CD4-positive, alpha-beta memory T cell (primary cell): ENCODE measurements around the gene SYS1. TPM values are rescaled to one million over a fixed set of nuclear protein-coding genes. Genes with fewer than 3 reads are reported as not detected.

Experiments
- CTCF ChIA-PET: fragments of 350-600 bp; sonication (Branson Sonifier 250); formaldehyde crosslinking; loops from one replicate; lab custom pipeline; 2021; ENCODE audit warnings: inconsistent platforms; ENCODE audit not compliant: partially characterized antibody; lab: Charles Lee
- POLR2A ChIA-PET: fragments of 350-600 bp; sonication (Branson Sonifier 250); formaldehyde crosslinking; loops from one replicate; lab custom pipeline; 2021; ENCODE audit not compliant: partially characterized antibody; lab: Charles Lee
- DNase-seq, 5 donors: peaks; one replicate each; pipeline versions ENCODE4 v3.0.0 to v3.0.0-alpha.2; 2020 to 2022; ENCODE audit warnings: mixed read lengths in 1 of 5
- H3K27ac ChIP-seq: one replicate; pipeline ENCODE4 v1.7.0; 2013; ENCODE audit warnings: low read depth, low read length
- H3K27me3 ChIP-seq: 2 replicates; pipeline ENCODE4 v1.7.0; 2013; ENCODE audit warnings: mild to moderate bottlenecking, low read length, moderate library complexity; ENCODE audit not compliant: insufficient read depth
- H3K36me3 ChIP-seq: 2 replicates; pipeline ENCODE4 v1.7.0; 2013; ENCODE audit warnings: mild to moderate bottlenecking, low read length, moderate library complexity; ENCODE audit not compliant: insufficient read depth
- H3K4me1 ChIP-seq: 2 replicates; pipeline ENCODE4 v1.7.0; 2013; ENCODE audit warnings: mild to moderate bottlenecking, low read length, moderate library complexity; ENCODE audit not compliant: insufficient read depth
- H3K4me3 ChIP-seq, 2 donors: one replicate each; pipeline ENCODE4 v1.7.0; 2013; ENCODE audit warnings: low read length in 2 of 2, mild to moderate bottlenecking in 1 of 2
- H3K9me3 ChIP-seq, 2 donors: one replicate each; pipeline ENCODE4 v1.7.0; 2013; ENCODE audit warnings: low read length in 2 of 2, control low read depth in 1 of 2; ENCODE audit not compliant: control insufficient read depth in 1 of 2
- H3K27ac Mint-ChIP-seq, 7 donors: one replicate each; pipeline ENCODE4 v1.8.0; 2020 to 2021; ENCODE audit warnings: mixed read lengths in 7 of 7, mild to moderate bottlenecking in 6 of 7, inconsistent platforms in 3 of 7, moderate library complexity in 3 of 7
- H3K27me3 Mint-ChIP-seq, 2 donors: one replicate each; pipeline ENCODE4 v1.8.0; 2020 to 2021; ENCODE audit warnings: mixed read lengths in 2 of 2
- H3K36me3 Mint-ChIP-seq, 2 donors: one replicate each; pipeline ENCODE4 v1.8.0; 2020 to 2021; ENCODE audit warnings: mixed read lengths in 2 of 2, inconsistent platforms in 1 of 2, mild to moderate bottlenecking in 1 of 2
- H3K4me1 Mint-ChIP-seq, 4 donors: one replicate each; pipeline ENCODE4 v1.8.0; 2020 to 2021; ENCODE audit warnings: mixed read lengths in 4 of 4, mild to moderate bottlenecking in 1 of 4
- H3K4me3 Mint-ChIP-seq, 8 donors: one replicate each; pipeline ENCODE4 v1.8.0; 2020 to 2021; ENCODE audit warnings: mixed read lengths in 8 of 8, mild to moderate bottlenecking in 7 of 8, moderate library complexity in 6 of 8, inconsistent platforms in 3 of 8
- H3K9me3 Mint-ChIP-seq, 8 donors: one replicate each; pipeline ENCODE4 v1.8.0; 2020 to 2021; ENCODE audit warnings: mixed read lengths in 8 of 8, mild to moderate bottlenecking in 5 of 8, inconsistent platforms in 3 of 8, moderate library complexity in 1 of 8
- intact Hi-C: fragments of 100-400 bp; cut with micrococcal nuclease; formaldehyde crosslinking; loops from one replicate; pipeline ENCODE4 v1.15.1; 2023
- polyA plus RNA-seq, 2 donors: library from polyadenylated mRNA; unstranded; fragments of 300-500 nt; fragmentation: Illumina TruSeq; gene quantifications; one replicate each; pipeline ENCODE4 v1.2.3, GENCODE V29; 2021
- total RNA-seq, 2 experiments: library from RNA; stranded (reverse); gene quantifications; one replicate each; pipeline ENCODE4 v1.2.3, GENCODE V29; 2021

The SYS1 gene
- total and polyA plus RNA-seq, 4 experiments from 2014 or later: 24.7 to 56.6 (median 43.3) TPM

GRCh38 chr20:45339799-45340198 is 23.2 kb upstream of the SYS1 start:
- Mint-ChIP-seq H3K27ac (peak overlapping the region in 1 of 7 donors; percentile 30), H3K27me3 (no peaks in the 10 kb centered on the region), H3K9me3 (no peaks in the 10 kb centered on the region), H3K4me3 (no peak overlapping the region), H3K4me1 (peaks cover 0 to 6% (median 2%) of the 10 kb centered on the region in 4 donors), H3K36me3 (no peaks in the 10 kb centered on the region)
- Histone ChIP-seq H3K9me3 (no peaks in the 10 kb centered on the region), H3K36me3 (no peaks in the 10 kb centered on the region), H3K4me3 (no peak overlapping the region), H3K27me3 (no peaks in the 10 kb centered on the region), H3K27ac (no peak overlapping the region), H3K4me1 (peaks cover 5% of the 10 kb centered on the region)
- POLR2A ChIA-PET: no interaction called here
- intact Hi-C loops: no loop called here
- CTCF ChIA-PET: interaction anchor here (1.0 kb wide), 1 partner anchor 431 kb away, joined by 3 read pairs; no protein-coding TSS in a partner anchor
- DNase-seq: no peak

GRCh38 chr20:45340236-45340847 is 22.6 kb upstream of the SYS1 start:
- CTCF ChIA-PET: interaction anchor here (1.0 kb wide), 1 partner anchor 431 kb away, joined by 3 read pairs; no protein-coding TSS in a partner anchor
- no peak overlapping the region for H3K27ac ChIP-seq

GRCh38 chr20:45340951-45341350 is 22.0 kb upstream of the SYS1 start:
- POLR2A ChIA-PET: no interaction called here
- Histone ChIP-seq H3K36me3 (no peaks in the 10 kb centered on the region), H3K9me3 (no peaks in the 10 kb centered on the region), H3K27me3 (no peaks in the 10 kb centered on the region), H3K27ac (no peak overlapping the region), H3K4me1 (peaks cover 8% of the 10 kb centered on the region), H3K4me3 (no peak overlapping the region)
- intact Hi-C loops: no loop called here
- no peak for DNase-seq
- Mint-ChIP-seq H3K4me3 (no peak overlapping the region), H3K9me3 (no peaks in the 10 kb centered on the region), H3K36me3 (no peaks in the 10 kb centered on the region), H3K27me3 (no peaks in the 10 kb centered on the region), H3K4me1 (peaks cover 0 to 17% (median 4%) of the 10 kb centered on the region in 4 donors), H3K27ac (no peak overlapping the region)
- CTCF ChIA-PET: interaction anchor here (1.0 kb wide), 1 partner anchor 95 kb away, joined by 4 read pairs; no protein-coding TSS in a partner anchor

More at GRCh38 chr20:45340236-45340847, 22.6 kb upstream of the SYS1 start:
- H3K9me3 Mint-ChIP-seq: no peaks in the 10 kb centered on the region
- H3K4me3 Mint-ChIP-seq: no peak overlapping the region
- H3K27ac Mint-ChIP-seq: no peak overlapping the region
- POLR2A ChIA-PET: no interaction called here
- no peaks in the 10 kb centered on the region for H3K36me3 Mint-ChIP-seq
- H3K4me1 Mint-ChIP-seq: peaks cover 0 to 11% (median 3%) of the 10 kb centered on the region in 4 donors
- Histone ChIP-seq H3K9me3 (no peaks in the 10 kb centered on the region), H3K4me1 (peaks cover 5% of the 10 kb centered on the region), H3K36me3 (no peaks in the 10 kb centered on the region), H3K4me3 (no peak overlapping the region), H3K27me3 (no peaks in the 10 kb centered on the region)
- no peaks in the 10 kb centered on the region for H3K27me3 Mint-ChIP-seq
- intact Hi-C loops: no loop called here
- DNase-seq: no peak

GRCh38 chr20:45341579-45341938 is 21.4 kb upstream of the SYS1 start:
- DNase-seq: no peak
- H3K4me3 Mint-ChIP-seq: no peak overlapping the region
- POLR2A ChIA-PET: interaction anchor here (0.6 kb wide), 1 partner anchor 470 kb away, joined by 3 read pairs; no protein-coding TSS in a partner anchor

GRCh38 chr20:45341939-45342854 is 20.8 kb upstream of the SYS1 start:
- Histone ChIP-seq H3K27me3 (no peaks in the 10 kb centered on the region), H3K36me3 (no peaks in the 10 kb centered on the region), H3K4me3 (no peak overlapping the region), H3K27ac (no peak overlapping the region), H3K4me1 (peaks cover 18% of the 10 kb centered on the region), H3K9me3 (no peaks in the 10 kb centered on the region)
- Mint-ChIP-seq H3K4me3 (peak overlapping the region in 1 of 8 donors; percentile 15), H3K9me3 (no peaks in the 10 kb centered on the region), H3K36me3 (no peaks in the 10 kb centered on the region), H3K27me3 (no peaks in the 10 kb centered on the region), H3K4me1 (peaks cover 2 to 30% (median 12%) of the 10 kb centered on the region in 4 donors), H3K27ac (no peak overlapping the region)
- intact Hi-C loops: no loop called here
- POLR2A ChIA-PET: interaction anchor here (0.6 kb wide), 1 partner anchor 469 kb away, joined by 3 read pairs; no protein-coding TSS in a partner anchor
- DNase-seq: no peak
- CTCF ChIA-PET: interaction anchor here (0.8 to 1.0 kb wide), 2 partner anchors 22 to 94 kb away, joined by 3 to 4 read pairs; no protein-coding TSS in a partner anchor

More at GRCh38 chr20:45341579-45341938, 21.4 kb upstream of the SYS1 start:
- H3K4me1 Mint-ChIP-seq: peaks cover 1 to 23% (median 7%) of the 10 kb centered on the region in 4 donors
- CTCF ChIA-PET: interaction anchor here (0.8 to 1.0 kb wide), 2 partner anchors 21 to 95 kb away, joined by 3 to 4 read pairs; no protein-coding TSS in a partner anchor
- no peaks in the 10 kb centered on the region for H3K27me3 Mint-ChIP-seq
- Histone ChIP-seq H3K4me3 (no peak overlapping the region), H3K36me3 (no peaks in the 10 kb centered on the region), H3K9me3 (no peaks in the 10 kb centered on the region), H3K4me1 (peaks cover 14% of the 10 kb centered on the region), H3K27me3 (no peaks in the 10 kb centered on the region), H3K27ac (no peak overlapping the region)
- H3K27ac Mint-ChIP-seq: no peak overlapping the region
- intact Hi-C loops: no loop called here
- no peaks in the 10 kb centered on the region for H3K36me3 Mint-ChIP-seq
- no peaks in the 10 kb centered on the region for H3K9me3 Mint-ChIP-seq

GRCh38 chr20:45342855-45343531 is 20.0 kb upstream of the SYS1 start:
- intact Hi-C loops: no loop called here
- no peaks in the 10 kb centered on the region for H3K27me3 Mint-ChIP-seq
- H3K27me3 ChIP-seq: no peaks in the 10 kb centered on the region
- H3K4me1 ChIP-seq: peaks cover 25% of the 10 kb centered on the region
- no peak overlapping the region for H3K4me3 Mint-ChIP-seq
- ChIA-PET CTCF (interaction anchor here (1.4 kb wide), 1 partner anchor 94 kb away, joined by 4 read pairs; no protein-coding TSS in a partner anchor), POLR2A (no interaction called here)
- no peaks in the 10 kb centered on the region for H3K36me3 ChIP-seq
- peaks cover 3 to 36% (median 17%) of the 10 kb centered on the region in 4 donors for H3K4me1 Mint-ChIP-seq
- no peak overlapping the region for H3K4me3 ChIP-seq
- no peak for DNase-seq
- no peak overlapping the region for H3K27ac Mint-ChIP-seq
- H3K36me3 Mint-ChIP-seq: no peaks in the 10 kb centered on the region
- no peaks in the 10 kb centered on the region for H3K9me3 Mint-ChIP-seq
- H3K9me3 ChIP-seq: no peaks in the 10 kb centered on the region
- no peak overlapping the region for H3K27ac ChIP-seq
